HL-60/S4 treated with retinoic acid at 250 ng/mL for 4 days and 3 days (cell line): ENCODE data around the gene VIT.
"Not testable (repeated sequence)": the region's sequence is repeated elsewhere in the genome, so short reads cannot be mapped to it uniquely, and the experiment has no call there.

Experiments
- in situ Hi-C: fragments of 300-500 bp; cut with MboI; formaldehyde crosslinking; loops from 2 replicates; pipeline ENCODE4 v1.7.0; 2022; ENCODE audit warnings: low sequenced_read_pairs

The VIT gene

GRCh38 chr2:36800381-36800780 lies 103.9 kb downstream of the VIT start:
- in situ Hi-C loops, result no loop called here

- in situ Hi-C loops, result no loop called here
Observed at GRCh38 chr2:36801088-36801487, 104.6 kb downstream of the VIT start.

- in situ Hi-C loops, result no loop called here
Observed at GRCh38 chr2:36802952-36803351, 106.4 kb downstream of the VIT start.

- in situ Hi-C loops, result no loop called here
Observed at GRCh38 chr2:36805635-36806224, 109.2 kb downstream of the VIT start.

DNA sequence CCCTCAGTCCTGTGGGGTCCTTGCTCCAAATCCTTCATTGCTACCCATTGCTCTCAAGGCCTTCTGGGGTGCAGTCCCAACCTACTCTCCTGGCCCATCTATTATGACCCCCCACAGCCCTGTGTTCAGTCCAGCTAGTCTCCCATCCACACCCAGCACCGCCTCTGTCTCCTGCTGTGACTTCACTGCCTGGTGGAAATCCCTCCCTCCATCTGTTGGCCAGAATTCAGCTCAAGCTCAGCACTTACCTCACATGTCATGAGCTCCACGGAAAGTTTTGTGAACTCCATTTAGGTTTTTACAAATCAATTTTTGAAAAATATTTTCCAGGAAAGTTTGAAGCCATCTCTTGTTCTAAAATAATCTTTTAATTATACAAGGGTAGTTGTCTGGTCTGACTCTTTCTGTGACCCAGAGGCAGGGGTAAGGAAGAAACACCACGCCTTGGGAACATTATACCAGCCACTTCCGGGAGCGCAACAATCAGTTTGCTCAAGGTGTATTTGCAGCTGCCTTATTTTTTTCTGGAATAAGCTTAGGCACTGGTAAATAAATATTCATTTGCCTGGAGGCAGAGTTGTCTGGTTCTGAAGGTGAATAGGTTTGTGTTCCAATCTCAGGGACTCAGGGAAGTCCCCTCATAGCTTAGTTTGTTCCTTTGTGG lies 110.8 kb downstream of the VIT start:
- in situ Hi-C loops, result no loop called here

- in situ Hi-C loops, result no loop called here
Observed at GRCh38 chr2:36808386-36809068, 112.0 kb downstream of the VIT start.

DNA sequence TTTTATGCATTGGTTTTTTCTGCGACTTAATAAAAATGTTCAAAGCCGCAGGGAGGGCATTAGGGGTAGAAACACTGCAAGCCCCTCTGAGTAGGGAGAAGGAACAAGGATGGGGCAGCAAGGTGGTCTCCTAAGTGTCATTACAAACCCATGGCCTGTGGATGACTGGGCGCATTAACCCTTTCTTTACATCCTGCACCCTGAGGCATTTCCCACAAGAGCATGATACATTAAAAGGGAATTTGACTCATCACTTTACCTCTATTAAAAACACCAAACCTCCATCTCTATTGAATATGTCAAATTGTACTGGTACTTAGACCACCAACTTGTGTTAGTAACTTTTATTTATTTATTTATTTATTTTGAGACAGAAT lies 112.5 kb downstream of the VIT start:
- in situ Hi-C loops, result no loop called here

- in situ Hi-C loops, result no loop called here
Observed at GRCh38 chr2:36811071-36811470, 114.6 kb downstream of the VIT start.

DNA sequence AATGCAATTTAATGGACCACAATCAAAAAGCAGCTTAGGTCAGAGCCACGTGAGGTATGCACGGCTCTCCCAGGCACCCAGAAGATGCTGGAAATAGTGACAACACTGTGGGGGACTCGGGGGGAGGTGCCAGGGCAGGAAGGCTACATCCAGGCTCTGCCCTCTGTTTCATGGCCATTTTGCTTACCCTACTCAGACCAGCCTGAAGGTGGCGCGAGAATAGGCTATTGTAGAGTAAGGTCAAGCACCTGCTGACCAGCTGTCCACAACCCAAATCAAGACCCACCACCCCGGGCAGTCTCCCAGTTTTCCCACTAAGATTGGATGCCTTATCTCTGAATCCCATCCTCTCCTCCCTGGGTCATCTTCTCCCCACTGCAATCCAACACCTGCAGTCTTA lies 115.7 kb downstream of the VIT start:
- in situ Hi-C loops, result no loop called here

GRCh38 chr2:36818542-36818941 lies 122.0 kb downstream of the VIT start:
- in situ Hi-C loops, result no loop called here

- in situ Hi-C loops, result no loop called here
Observed at GRCh38 chr2:36819095-36819711, 122.7 kb downstream of the VIT start.

GRCh38 chr2:36820942-36821605 lies 124.6 kb downstream of the VIT start:
- in situ Hi-C loops, result no loop called here

DNA sequence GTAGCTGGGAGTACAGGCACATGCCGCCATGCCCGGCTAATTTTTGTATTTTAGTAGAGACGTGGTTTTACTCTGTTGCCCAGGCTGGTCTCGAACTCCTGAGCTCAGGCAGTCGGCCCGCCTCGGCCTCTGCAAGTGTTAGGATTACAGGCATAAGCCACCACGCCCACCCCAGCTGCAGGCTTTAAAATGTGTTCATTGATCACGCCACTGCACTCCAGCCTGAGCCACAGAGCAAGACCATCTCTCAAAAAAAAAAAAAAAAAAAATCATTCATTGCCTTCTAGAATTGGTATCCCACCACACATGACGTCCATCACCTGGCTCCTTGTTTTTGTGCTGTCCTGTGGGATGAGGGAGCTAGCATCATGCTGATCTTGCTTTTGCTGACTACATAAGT lies 127.4 kb downstream of the VIT start:
- in situ Hi-C loops, result no loop called here

GRCh38 chr2:36824273-36824672 lies 127.8 kb downstream of the VIT start:
- in situ Hi-C loops, result no loop called here

- in situ Hi-C loops, result not testable (repeated sequence)
Observed at GRCh38 chr2:36824683-36825082, 128.2 kb downstream of the VIT start.

- in situ Hi-C loops, result no loop called here
Observed at GRCh38 chr2:36831185-36831584, 134.7 kb downstream of the VIT start.

GRCh38 chr2:36834203-36834602 lies 137.7 kb downstream of the VIT start:
- in situ Hi-C loops, result no loop called here

- in situ Hi-C loops, result no loop called here
Observed at GRCh38 chr2:36834731-36835524, 138.4 kb downstream of the VIT start.

DNA sequence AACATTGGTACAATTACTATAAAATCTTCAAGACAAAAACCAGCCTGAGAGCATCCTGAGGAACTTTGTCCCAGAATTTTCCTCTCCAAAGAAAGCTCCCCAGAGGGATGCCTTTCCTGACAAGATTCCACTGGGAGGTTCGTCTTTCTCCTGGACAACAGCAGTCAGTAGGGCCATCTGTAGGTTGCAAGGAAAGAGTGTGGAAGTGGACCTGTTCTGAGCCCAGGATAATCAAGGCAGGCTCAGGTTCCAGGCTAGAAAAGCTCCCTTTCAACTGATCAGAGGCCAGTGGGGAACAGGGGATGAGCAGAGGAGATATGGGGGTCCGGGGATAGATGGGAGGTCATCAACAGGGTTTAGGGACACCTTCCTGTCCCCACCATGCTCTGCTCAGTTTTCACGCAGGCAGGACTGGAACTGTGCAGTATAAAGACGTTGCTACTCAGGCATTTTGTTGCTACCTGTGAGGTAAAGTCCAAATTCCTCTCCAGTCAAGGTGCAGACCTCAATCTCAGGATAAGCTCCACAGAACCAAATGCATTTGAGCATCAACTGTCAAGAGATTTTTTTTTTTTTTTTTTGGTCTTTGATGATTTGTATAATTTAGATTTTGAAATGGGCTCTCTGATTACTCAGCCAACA lies 143.6 kb downstream of the VIT start:
- in situ Hi-C loops, result no loop called here

DNA sequence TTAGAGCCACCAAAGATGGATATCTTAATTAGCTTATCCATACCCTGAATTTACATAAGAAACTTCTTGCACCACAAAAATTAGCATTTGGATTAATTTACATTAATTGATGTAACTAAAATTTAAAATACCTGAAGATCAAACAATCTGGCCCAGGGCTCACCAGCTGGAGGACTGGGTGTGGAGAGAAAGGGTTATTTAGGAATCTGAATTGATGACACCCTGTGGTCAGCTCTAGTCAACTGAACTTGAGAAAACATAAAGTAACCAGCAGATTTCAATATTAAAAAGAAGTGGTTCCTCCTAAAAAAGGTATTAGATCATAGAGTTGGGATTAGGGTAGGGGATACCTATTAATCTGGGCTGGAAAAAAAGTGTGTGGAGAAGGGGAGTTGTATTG lies 147.3 kb downstream of the VIT start:
- in situ Hi-C loops, result no loop called here
